ENCODE results near the gene TRAF3IP1.

DNA sequence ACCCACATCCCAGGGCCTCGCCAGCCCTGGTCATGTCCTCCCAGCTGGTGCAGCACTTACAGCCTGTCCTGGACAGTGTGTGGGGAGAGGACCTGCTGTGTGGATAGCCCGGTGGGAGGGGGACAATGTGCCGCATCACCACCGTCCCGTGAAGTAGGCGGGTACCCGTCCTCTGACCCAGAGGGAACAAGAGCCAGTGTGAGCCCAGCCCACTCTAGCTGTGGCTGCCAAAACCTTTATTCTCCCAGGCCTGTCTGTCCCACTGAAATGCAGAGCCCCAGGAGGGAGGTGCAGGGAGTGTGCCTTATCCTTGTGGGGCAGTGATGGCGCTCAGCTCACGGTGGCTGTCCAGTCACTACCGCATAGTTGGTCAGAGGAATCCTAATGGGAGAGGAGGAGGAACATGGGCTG is 1.7 kb downstream of the TRAF3IP1 start:
- TF ChIP-seq, protein P1, sequence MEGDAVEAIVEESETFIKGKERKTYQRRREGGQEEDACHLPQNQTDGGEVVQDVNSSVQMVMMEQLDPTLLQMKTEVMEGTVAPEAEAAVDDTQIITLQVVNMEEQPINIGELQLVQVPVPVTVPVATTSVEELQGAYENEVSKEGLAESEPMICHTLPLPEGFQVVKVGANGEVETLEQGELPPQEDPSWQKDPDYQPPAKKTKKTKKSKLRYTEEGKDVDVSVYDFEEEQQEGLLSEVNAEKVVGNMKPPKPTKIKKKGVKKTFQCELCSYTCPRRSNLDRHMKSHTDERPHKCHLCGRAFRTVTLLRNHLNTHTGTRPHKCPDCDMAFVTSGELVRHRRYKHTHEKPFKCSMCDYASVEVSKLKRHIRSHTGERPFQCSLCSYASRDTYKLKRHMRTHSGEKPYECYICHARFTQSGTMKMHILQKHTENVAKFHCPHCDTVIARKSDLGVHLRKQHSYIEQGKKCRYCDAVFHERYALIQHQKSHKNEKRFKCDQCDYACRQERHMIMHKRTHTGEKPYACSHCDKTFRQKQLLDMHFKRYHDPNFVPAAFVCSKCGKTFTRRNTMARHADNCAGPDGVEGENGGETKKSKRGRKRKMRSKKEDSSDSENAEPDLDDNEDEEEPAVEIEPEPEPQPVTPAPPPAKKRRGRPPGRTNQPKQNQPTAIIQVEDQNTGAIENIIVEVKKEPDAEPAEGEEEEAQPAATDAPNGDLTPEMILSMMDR (IDR thresholded peaks at IDR 0.05) = no peak
- TF ChIP-seq POLR2A (IDR thresholded peaks at IDR 0.05) (no peak), POLR2AphosphoS5 (IDR thresholded peaks at IDR 0.05) (no peak)
